GM23338 (cell line): ENCODE results near the gene CDHR3. TPM values are rescaled to one million over a fixed set of nuclear protein-coding genes. Genes with fewer than 3 reads are reported as not detected.

ENCODE experiments used
- ATAC-seq: fragments of 200-7000 bp; cut with Tn5 transposase; 3 replicates; pipeline ENCODE4 v1.9.1; 2020
- DNase-seq: peaks from one replicate; pipeline ENCODE4 v3.0.0-alpha.2; 2015; ENCODE audit warnings: low spot score
- H2AFZ ChIP-seq: fragments of 200-600 bp; sonication (generic); 2 replicates; pipeline ENCODE4 v1.8.0; 2016; ENCODE audit warnings: antibody characterized with exemption, mild to moderate bottlenecking, moderate library complexity
- H3F3A ChIP-seq: fragments of 200-600 bp; sonication (generic); replicated peaks from 2 replicates; pipeline ENCODE4 v1.8.0; 2017; ENCODE audit warnings: antibody characterized with exemption, mixed run types, low read depth
- H3K27ac ChIP-seq: fragments of 200-600 bp; sonication (generic); 2 replicates; pipeline ENCODE4 v1.6.1; 2016; ENCODE audit warnings: low read depth
- H3K27me3 ChIP-seq: fragments of 200-600 bp; sonication (generic); 2 replicates; pipeline ENCODE4 v1.8.0; 2016; ENCODE audit warnings: mild to moderate bottlenecking, mixed run types, moderate library complexity; ENCODE audit not compliant: insufficient read depth
- H3K36me3 ChIP-seq: fragments of 200-600 bp; sonication (generic); 2 replicates; pipeline ENCODE4 v1.8.0; 2016; ENCODE audit warnings: mild to moderate bottlenecking; ENCODE audit not compliant: insufficient read depth
- H3K4me1 ChIP-seq: fragments of 200-600 bp; sonication (generic); 2 replicates; pipeline ENCODE4 v1.8.0; 2016; ENCODE audit warnings: mild to moderate bottlenecking, moderate library complexity; ENCODE audit not compliant: insufficient read depth
- H3K4me2 ChIP-seq: fragments of 200-600 bp; sonication (generic); 2 replicates; pipeline ENCODE4 v1.7.1; 2017; ENCODE audit warnings: mixed run types
- H3K4me3 ChIP-seq: fragments of 200-600 bp; sonication (generic); 2 replicates; pipeline ENCODE4 v1.6.1; 2016; ENCODE audit warnings: mixed run types
- H3K79me2 ChIP-seq: fragments of 200-600 bp; sonication (generic); replicated peaks from 2 replicates; pipeline ENCODE4 v1.8.0; 2017; ENCODE audit warnings: mild to moderate bottlenecking; ENCODE audit not compliant: insufficient read depth
- H3K9me2 ChIP-seq: fragments of 200-600 bp; sonication (generic); 2 replicates; pipeline ENCODE4 v1.8.0; 2017; ENCODE audit not compliant: insufficient read depth
- H4K20me1 ChIP-seq: fragments of 200-600 bp; sonication (generic); replicated peaks from 2 replicates; pipeline ENCODE4 v1.8.0; 2017; ENCODE audit warnings: mild to moderate bottlenecking; ENCODE audit not compliant: insufficient read depth
- H3K27ac Mint-ChIP-seq: 2 replicates; pipeline ENCODE4 v1.8.0; 2020; ENCODE audit warnings: inconsistent platforms, mild to moderate bottlenecking, moderate library complexity, mixed read lengths
- H3K27me3 Mint-ChIP-seq: 3 replicates; pipeline ENCODE4 v1.8.0; 2022; ENCODE audit warnings: low read depth, mild to moderate bottlenecking, moderate library complexity, mixed read lengths, inconsistent platforms; ENCODE audit not compliant: insufficient read depth, poor library complexity
- H3K36me3 Mint-ChIP-seq: 3 replicates; pipeline ENCODE4 v1.8.0; 2021; ENCODE audit warnings: low read depth, mild to moderate bottlenecking, inconsistent platforms, moderate library complexity, mixed read lengths
- H3K4me1 Mint-ChIP-seq: 3 replicates; pipeline ENCODE4 v1.8.0; 2020; ENCODE audit warnings: mild to moderate bottlenecking, inconsistent platforms, mixed read lengths
- H3K4me3 Mint-ChIP-seq: 3 replicates; pipeline ENCODE4 v1.8.0; 2021; ENCODE audit warnings: moderate library complexity, mild to moderate bottlenecking, inconsistent platforms, mixed read lengths
- H3K9me3 Mint-ChIP-seq: 3 replicates; pipeline ENCODE4 v1.8.0; 2020; ENCODE audit warnings: moderate library complexity, mild to moderate bottlenecking, inconsistent platforms, mixed read lengths
- EZH2 ChIP-seq: fragments of 200-600 bp; sonication (generic); IDR thresholded peaks from one replicate; pipeline ENCODE4 v1.8.0; 2017; ENCODE audit warnings: antibody characterized with exemption, mild to moderate bottlenecking, low read depth; ENCODE audit not compliant: unreplicated experiment
- polyA plus RNA-seq: library from polyadenylated mRNA; unstranded; fragments of >200 nt; fragmentation: Nextera tagmentation; extraction: Ambion mirVana; gene quantifications from 2 replicates; pipeline ENCODE4 v1.2.1, GENCODE V29; 2016
- total RNA-seq: library from RNA; depleted of rRNA; stranded (reverse); fragments of >200 nt; shearing (Covaris generic); gene quantifications from 2 replicates; pipeline ENCODE4 v1.2.3, GENCODE V29; 2014
- TF ChIP-seq, protein P1 (sequence below): fragments of 250-450 bp; sonication (Bioruptor Pico); IDR thresholded peaks from 2 replicates; pipeline ENCODE4 v1.5.0; 2020; ENCODE audit warnings: mild to moderate bottlenecking, moderate library complexity
- TF ChIP-seq, protein P2 (sequence below): IDR thresholded peaks from 2 replicates; pipeline ENCODE4 v1.6.1; 2016; ENCODE audit warnings: antibody characterized with exemption
- TF ChIP-seq, protein P3 (sequence below): IDR thresholded peaks from one replicate; pipeline ENCODE4 v1.6.1; 2018; ENCODE audit warnings: antibody characterized with exemption; ENCODE audit not compliant: unreplicated experiment

The CDHR3 gene
- total and polyA plus RNA-seq, 2 experiments from 2014 or later: 5.1 to 12.2 TPM

GRCh38 chr7:106045139-106045538 is 82.1 kb downstream of the CDHR3 start (continued):
- TF ChIP-seq, protein P1, sequence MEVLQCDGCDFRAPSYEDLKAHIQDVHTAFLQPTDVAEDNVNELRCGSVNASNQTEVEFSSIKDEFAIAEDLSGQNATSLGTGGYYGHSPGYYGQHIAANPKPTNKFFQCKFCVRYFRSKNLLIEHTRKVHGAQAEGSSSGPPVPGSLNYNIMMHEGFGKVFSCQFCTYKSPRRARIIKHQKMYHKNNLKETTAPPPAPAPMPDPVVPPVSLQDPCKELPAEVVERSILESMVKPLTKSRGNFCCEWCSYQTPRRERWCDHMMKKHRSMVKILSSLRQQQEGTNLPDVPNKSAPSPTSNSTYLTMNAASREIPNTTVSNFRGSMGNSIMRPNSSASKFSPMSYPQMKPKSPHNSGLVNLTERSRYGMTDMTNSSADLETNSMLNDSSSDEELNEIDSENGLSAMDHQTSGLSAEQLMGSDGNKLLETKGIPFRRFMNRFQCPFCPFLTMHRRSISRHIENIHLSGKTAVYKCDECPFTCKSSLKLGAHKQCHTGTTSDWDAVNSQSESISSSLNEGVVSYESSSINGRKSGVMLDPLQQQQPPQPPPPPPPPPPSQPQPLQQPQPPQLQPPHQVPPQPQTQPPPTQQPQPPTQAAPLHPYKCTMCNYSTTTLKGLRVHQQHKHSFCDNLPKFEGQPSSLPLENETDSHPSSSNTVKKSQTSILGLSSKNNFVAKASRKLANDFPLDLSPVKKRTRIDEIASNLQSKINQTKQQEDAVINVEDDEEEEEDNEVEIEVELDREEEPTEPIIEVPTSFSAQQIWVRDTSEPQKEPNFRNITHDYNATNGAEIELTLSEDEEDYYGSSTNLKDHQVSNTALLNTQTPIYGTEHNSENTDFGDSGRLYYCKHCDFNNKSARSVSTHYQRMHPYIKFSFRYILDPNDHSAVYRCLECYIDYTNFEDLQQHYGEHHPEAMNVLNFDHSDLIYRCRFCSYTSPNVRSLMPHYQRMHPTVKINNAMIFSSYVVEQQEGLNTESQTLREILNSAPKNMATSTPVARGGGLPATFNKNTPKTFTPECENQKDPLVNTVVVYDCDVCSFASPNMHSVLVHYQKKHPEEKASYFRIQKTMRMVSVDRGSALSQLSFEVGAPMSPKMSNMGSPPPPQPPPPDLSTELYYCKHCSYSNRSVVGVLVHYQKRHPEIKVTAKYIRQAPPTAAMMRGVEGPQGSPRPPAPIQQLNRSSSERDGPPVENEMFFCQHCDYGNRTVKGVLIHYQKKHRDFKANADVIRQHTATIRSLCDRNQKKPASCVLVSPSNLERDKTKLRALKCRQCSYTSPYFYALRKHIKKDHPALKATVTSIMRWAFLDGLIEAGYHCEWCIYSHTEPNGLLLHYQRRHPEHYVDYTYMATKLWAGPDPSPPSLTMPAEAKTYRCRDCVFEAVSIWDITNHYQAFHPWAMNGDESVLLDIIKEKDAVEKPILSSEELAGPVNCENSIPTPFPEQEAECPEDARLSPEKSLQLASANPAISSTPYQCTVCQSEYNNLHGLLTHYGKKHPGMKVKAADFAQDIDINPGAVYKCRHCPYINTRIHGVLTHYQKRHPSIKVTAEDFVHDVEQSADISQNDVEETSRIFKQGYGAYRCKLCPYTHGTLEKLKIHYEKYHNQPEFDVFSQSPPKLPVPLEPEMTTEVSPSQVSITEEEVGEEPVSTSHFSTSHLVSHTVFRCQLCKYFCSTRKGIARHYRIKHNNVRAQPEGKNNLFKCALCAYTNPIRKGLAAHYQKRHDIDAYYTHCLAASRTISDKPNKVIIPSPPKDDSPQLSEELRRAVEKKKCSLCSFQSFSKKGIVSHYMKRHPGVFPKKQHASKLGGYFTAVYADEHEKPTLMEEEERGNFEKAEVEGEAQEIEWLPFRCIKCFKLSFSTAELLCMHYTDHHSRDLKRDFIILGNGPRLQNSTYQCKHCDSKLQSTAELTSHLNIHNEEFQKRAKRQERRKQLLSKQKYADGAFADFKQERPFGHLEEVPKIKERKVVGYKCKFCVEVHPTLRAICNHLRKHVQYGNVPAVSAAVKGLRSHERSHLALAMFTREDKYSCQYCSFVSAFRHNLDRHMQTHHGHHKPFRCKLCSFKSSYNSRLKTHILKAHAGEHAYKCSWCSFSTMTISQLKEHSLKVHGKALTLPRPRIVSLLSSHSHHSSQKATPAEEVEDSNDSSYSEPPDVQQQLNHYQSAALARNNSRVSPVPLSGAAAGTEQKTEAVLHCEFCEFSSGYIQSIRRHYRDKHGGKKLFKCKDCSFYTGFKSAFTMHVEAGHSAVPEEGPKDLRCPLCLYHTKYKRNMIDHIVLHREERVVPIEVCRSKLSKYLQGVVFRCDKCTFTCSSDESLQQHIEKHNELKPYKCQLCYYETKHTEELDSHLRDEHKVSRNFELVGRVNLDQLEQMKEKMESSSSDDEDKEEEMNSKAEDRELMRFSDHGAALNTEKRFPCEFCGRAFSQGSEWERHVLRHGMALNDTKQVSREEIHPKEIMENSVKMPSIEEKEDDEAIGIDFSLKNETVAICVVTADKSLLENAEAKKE (CRISPR knock-in tag): no peak
- no peak for TF ChIP-seq EZH2
- TF ChIP-seq, protein P2, sequence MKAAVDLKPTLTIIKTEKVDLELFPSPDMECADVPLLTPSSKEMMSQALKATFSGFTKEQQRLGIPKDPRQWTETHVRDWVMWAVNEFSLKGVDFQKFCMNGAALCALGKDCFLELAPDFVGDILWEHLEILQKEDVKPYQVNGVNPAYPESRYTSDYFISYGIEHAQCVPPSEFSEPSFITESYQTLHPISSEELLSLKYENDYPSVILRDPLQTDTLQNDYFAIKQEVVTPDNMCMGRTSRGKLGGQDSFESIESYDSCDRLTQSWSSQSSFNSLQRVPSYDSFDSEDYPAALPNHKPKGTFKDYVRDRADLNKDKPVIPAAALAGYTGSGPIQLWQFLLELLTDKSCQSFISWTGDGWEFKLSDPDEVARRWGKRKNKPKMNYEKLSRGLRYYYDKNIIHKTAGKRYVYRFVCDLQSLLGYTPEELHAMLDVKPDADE: no peak

DNA sequence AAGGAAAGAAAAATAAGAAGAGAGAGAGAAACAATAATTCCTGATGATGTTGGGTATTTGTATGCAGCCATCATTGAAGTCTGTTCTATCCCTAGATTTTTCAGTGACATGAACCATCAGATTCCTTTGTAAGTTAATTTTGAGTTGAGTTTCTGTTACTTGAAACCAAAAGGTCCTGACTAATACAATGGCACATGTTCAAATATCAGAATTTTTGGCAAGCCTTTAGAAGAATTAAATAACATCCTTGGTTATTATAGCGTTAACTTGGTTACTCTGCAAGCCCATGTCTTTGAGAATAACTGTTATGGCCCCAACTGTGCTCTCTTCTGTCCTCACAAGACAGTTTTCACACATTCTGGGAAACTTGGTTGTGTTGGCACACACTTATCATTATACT is 82.5 kb downstream of the CDHR3 start:
- no peaks in the 10 kb centered on the region for H4K20me1 ChIP-seq
- H3K4me1 ChIP-seq: peaks cover 4% of the 10 kb centered on the region
- DNase-seq (no peak), ATAC-seq (no peak)
- Mint-ChIP-seq H3K4me3 (no peak overlapping the region), H3K27ac (no peak overlapping the region), H3K4me1 (peaks cover 10% of the 10 kb centered on the region), H3K27me3 (peaks cover 19% of the 10 kb centered on the region), H3K9me3 (no peaks in the 10 kb centered on the region), H3K36me3 (no peaks in the 10 kb centered on the region)
- no peak overlapping the region for H3K27ac ChIP-seq
- no peaks in the 10 kb centered on the region for H3K27me3 ChIP-seq
- no peak overlapping the region for H3K4me2 ChIP-seq
- no peak overlapping the region for H3K4me3 ChIP-seq
- no peak overlapping the region for H2AFZ ChIP-seq
- no peaks in the 10 kb centered on the region for H3K9me2 ChIP-seq
- no peaks in the 10 kb centered on the region for H3K36me3 ChIP-seq
- 0 out of 2 replicates have a peak, but pooled peaks cover 3% of the 10 kb centered on the region for H3F3A ChIP-seq
- no peaks in the 10 kb centered on the region for H3K79me2 ChIP-seq
- TF ChIP-seq, protein P1 (CRISPR knock-in tag): no peak
- TF ChIP-seq, protein P3, sequence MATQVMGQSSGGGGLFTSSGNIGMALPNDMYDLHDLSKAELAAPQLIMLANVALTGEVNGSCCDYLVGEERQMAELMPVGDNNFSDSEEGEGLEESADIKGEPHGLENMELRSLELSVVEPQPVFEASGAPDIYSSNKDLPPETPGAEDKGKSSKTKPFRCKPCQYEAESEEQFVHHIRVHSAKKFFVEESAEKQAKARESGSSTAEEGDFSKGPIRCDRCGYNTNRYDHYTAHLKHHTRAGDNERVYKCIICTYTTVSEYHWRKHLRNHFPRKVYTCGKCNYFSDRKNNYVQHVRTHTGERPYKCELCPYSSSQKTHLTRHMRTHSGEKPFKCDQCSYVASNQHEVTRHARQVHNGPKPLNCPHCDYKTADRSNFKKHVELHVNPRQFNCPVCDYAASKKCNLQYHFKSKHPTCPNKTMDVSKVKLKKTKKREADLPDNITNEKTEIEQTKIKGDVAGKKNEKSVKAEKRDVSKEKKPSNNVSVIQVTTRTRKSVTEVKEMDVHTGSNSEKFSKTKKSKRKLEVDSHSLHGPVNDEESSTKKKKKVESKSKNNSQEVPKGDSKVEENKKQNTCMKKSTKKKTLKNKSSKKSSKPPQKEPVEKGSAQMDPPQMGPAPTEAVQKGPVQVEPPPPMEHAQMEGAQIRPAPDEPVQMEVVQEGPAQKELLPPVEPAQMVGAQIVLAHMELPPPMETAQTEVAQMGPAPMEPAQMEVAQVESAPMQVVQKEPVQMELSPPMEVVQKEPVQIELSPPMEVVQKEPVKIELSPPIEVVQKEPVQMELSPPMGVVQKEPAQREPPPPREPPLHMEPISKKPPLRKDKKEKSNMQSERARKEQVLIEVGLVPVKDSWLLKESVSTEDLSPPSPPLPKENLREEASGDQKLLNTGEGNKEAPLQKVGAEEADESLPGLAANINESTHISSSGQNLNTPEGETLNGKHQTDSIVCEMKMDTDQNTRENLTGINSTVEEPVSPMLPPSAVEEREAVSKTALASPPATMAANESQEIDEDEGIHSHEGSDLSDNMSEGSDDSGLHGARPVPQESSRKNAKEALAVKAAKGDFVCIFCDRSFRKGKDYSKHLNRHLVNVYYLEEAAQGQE: no peak
